ENCODE data around the gene TMEM190. TPM values are rescaled to one million over a fixed set of nuclear protein-coding genes. Genes with fewer than 3 reads are reported as not detected.

TMEM190 gene
- total and polyA plus RNA-seq, 10 of the 15 experiments (the other 5 are each of a cell fraction or from before 2014, with no cell fraction given) = not detected

- intact Hi-C loops (cut with micrococcal nuclease; ENCODE audit: unreplicated experiment) = no loop called here
- no peak overlapping the region for H3K4me3 ChIP-seq
- H3K9me3 ChIP-seq (replicated peaks; ENCODE audit: control insufficient read depth, insufficient read depth, low read length) = no peaks in the 10 kb centered on the region
- peaks cover 4% of the 10 kb centered on the region; the same call in 1 of the 2 replicates for H3K4me1 ChIP-seq (ENCODE audit: control insufficient read depth, insufficient read depth, low read length)
- FAIRE-seq (no peak), ATAC-seq (no peak), DNase-seq (ENCODE audit: low read depth, low spot score) (no peak)
- ChIA-PET RAD21 (ENCODE audit: unreplicated experiment) (no interaction called here), SMC1A (ENCODE audit: uncharacterized antibody, unreplicated experiment) (no interaction called here), CTCF (no interaction called here), POLR2A (interaction anchor here (0.7 kb wide), 1 partner anchor 720 kb away, joined by 3 read pairs; no protein-coding TSS in a partner anchor)
- no peak overlapping the region for H3K9ac ChIP-seq (ENCODE audit: control insufficient read depth, insufficient read depth, low read length)
- BruUV-seq (replicated peaks) = no TSS peak
- H3K27ac ChIP-seq (ENCODE audit: control insufficient read depth, insufficient read depth) = no peak overlapping the region
- no peak for TF ChIP-seq TCF12 (IDR thresholded peaks at IDR 0.05; ENCODE audit: low read depth, low read length)
- TF ChIP-seq BACH1 (IDR thresholded peaks at IDR 0.05; ENCODE audit: borderline replicate concordance) = no peak
- TF ChIP-seq, protein P1, sequence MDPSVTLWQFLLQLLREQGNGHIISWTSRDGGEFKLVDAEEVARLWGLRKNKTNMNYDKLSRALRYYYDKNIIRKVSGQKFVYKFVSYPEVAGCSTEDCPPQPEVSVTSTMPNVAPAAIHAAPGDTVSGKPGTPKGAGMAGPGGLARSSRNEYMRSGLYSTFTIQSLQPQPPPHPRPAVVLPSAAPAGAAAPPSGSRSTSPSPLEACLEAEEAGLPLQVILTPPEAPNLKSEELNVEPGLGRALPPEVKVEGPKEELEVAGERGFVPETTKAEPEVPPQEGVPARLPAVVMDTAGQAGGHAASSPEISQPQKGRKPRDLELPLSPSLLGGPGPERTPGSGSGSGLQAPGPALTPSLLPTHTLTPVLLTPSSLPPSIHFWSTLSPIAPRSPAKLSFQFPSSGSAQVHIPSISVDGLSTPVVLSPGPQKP (IDR thresholded peaks at IDR 0.05; ENCODE audit: low read depth, low read length) = no peak
- TF ChIP-seq IRF4 (IDR thresholded peaks at IDR 0.05; ENCODE audit: low read depth, low read length) = no peak
- TF ChIP-seq POLR2AphosphoS2 (IDR thresholded peaks at IDR 0.05; ENCODE audit: low read depth, low read length) = no peak
- TF ChIP-seq ETV6 (conservative IDR thresholded peaks at IDR 0.05 in 1 of 2, IDR thresholded peaks at IDR 0.05 in 1 of 2; ENCODE audit: borderline replicate concordance in 1 of 2, low read depth in 1 of 2) = no peak
- no peak for TF ChIP-seq PML (IDR thresholded peaks at IDR 0.05; ENCODE audit: low read length)
- no peak for TF ChIP-seq SMARCA5 (IDR thresholded peaks at IDR 0.05)
- no peak for TF ChIP-seq FOS (IDR thresholded peaks at IDR 0.05; ENCODE audit: borderline replicate concordance, extremely low read depth, insufficient read length)
- no peak for TF ChIP-seq RAD51 (IDR thresholded peaks at IDR 0.05)
- H3K27me3 ChIP-seq (replicated peaks in 1 of 2; ENCODE audit: control insufficient read depth in 2 of 2, insufficient read depth in 2 of 2, low read length in 1 of 2) = no peaks in the 10 kb centered on the region
- no peaks in the 10 kb centered on the region; a peak in 1 of 4 replicates for H3K36me3 ChIP-seq (ENCODE audit: control insufficient read depth in 2 of 2, insufficient read depth in 2 of 2, low read length in 1 of 2)
- H2AFZ ChIP-seq (ENCODE audit: control insufficient read depth, low read depth, low read length) = no peak overlapping the region
- WGBS (ENCODE audit: insufficient coverage, insufficient replicate concordance, low lambda C conversion rate, missing lambda C conversion rate) = 92% methylated on average over 43 of the region's 43 CpGs
- H4K20me1 ChIP-seq (ENCODE audit: control insufficient read depth, insufficient read depth) = no peaks in the 10 kb centered on the region
- in situ Hi-C loops (cut with MboI) = no loop called here
- no peak overlapping the region for H3K4me2 ChIP-seq (ENCODE audit: control insufficient read depth, insufficient read depth)
- H3K79me2 ChIP-seq (ENCODE audit: control insufficient read depth, insufficient read depth, low read length) = peaks cover 2% of the 10 kb centered on the region; the same call in 1 of the 2 replicates
Observed at GRCh38 chr19:55345818-55346724, 30.6 kb upstream of the TMEM190 start.

Measured in GM12878 (cell line).